GM21825 (cell line): ENCODE results near the gene YLPM1.
A peak's percentile ranks its signal among the peaks of the same experiment; 100 is the strongest.

Experiments
- ATAC-seq: cut with Tn5 transposase; IDR thresholded peaks from one replicate; pipeline ENCODE4 v1.9.1; 2021; ENCODE audit warnings: mild to moderate bottlenecking, moderate library complexity; ENCODE audit not compliant: unreplicated experiment

YLPM1 gene

DNA sequence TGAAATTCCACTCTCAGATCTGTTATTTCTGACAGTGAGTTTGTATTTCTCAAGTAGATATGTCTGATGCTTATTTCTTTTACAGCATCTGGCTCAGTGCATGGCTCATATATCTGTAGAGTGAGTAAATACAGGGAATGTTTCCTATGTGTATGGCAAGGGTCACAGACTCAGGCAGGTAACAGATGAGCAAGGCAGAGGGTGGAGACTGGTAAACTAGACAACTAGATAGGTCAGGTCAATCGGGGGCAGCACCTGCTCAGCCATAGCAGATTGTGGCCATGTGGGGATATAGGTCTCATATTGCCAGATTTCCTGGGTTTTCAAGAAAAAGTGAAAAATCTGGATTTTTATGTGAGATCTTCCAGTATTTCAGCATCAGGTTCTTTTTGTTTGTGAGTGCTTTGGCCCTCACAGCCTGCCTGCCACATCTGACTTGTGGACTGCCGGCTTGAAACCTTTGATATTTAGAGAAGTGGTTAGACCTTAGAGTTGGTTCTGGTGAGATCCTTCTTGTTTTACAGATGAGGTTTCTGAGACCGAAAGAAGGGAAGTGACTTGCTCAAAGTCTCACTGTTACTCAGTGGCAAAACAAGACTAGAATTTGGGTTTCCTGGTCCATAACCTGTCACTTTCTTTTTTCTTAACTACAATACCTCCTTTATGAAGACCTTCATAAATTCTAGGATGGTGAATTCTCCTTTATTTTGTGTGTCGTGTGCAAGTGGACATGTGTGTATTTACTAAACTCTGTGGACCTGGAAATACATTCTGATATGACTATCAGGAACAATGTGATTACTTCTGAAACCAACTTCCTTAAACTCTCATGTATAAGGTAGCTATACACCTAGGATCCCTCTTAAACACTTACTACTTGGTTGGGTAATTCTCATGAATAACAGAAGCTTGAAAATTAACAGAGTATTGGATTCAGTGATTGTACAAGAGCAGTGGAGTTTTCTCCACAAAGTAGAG lies 78.4 kb downstream of the YLPM1 start:
- ATAC-seq: peak; percentile 73

DNA sequence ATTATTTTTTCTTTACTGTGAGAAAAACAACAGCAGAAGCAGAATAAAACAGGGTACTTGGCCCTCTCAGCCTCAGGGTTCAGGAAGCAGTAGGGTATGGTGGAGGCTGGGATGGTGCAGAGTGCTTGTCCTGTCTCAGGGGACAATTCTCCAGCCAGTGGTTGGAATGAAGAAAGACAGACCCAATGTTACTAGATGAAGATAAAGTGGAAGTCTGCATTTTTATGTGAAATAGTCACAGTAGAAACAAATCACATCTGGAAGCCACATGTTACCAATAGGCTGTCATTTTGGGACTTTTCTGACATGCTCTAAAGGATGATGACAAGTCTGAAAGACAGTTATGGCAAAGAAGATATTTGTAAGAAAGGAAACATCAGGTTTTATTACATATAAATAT lies 80.5 kb downstream of the YLPM1 start:
- no peak for ATAC-seq

- ATAC-seq: no peak
Observed at GRCh38 chr14:74846168-74846567, 83.1 kb downstream of the YLPM1 start.

DNA sequence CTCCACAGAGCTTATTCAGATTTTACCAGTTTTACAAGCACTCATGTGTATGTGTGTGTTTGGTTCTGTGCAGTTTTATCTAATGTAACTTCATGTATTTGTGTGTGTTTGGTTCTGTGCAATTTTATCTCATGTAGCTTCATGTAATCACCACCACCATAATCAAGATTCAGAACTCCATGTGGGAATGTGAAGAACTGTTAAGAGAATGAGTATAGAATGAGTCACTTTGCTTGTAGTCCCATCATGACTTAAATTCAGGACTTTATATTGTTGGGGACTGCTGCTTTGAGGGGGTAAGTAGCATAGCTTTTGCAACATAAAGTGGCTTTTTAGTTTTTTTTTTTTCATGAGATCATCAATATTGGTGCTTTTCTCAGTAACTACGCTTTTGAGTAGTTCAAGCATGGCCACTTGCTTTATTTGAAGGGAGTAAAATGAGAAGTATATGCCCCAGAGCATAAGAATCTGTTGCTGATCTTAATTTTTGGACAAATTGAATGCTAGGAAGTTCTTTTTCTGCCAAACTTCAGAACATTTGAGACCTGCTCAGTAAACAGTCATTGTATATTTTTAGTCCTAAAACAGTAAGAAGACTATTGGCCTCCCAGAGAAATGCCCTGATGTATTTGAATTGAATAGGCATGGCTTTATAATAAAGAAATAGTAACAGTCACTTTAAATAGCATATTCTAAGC lies 84.0 kb downstream of the YLPM1 start:
- ATAC-seq: no peak

DNA sequence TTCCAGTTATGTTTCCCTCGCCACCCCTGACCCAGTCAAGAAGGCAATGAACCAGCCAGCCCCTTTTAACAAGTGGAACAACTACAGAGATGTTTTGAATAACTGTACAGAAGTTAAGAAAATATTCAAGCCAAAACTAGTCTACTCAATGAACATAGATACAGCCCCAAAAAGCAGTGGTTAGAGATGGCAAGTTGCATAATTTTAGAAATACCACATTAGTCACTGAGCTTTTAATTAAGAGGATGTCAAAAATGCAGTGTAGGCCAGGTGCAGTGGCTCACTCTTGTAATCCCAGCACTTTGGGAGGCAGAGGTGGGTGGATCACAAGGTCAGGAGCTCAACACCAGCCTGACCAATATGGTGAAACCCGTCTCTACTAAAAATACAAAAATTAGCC lies 85.7 kb downstream of the YLPM1 start:
- no peak for ATAC-seq

- ATAC-seq: no peak
Observed at GRCh38 chr14:74852922-74853530, 89.9 kb downstream of the YLPM1 start.

- ATAC-seq: no peak
Observed at GRCh38 chr14:74853581-74853980, 90.5 kb downstream of the YLPM1 start.

DNA sequence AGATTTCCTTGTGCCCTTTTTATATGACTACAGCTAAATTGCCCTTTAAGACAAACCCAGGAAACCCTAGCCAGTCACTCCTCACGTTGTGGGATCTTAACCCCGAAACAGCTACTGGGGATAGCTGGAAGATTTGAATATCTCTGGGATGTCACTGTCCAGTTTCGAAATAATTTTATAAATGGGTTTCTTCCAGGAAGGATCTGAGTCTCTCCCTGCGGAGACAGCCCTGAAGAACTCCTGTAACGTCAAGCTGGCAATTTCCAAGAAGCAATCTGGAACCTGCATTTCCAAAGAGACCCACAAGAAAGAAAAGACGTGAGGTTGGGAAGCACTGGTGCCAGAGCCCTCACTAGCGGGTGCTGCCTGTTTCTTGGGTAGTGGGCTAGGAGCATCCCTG lies 91.9 kb downstream of the YLPM1 start:
- no peak for ATAC-seq

DNA sequence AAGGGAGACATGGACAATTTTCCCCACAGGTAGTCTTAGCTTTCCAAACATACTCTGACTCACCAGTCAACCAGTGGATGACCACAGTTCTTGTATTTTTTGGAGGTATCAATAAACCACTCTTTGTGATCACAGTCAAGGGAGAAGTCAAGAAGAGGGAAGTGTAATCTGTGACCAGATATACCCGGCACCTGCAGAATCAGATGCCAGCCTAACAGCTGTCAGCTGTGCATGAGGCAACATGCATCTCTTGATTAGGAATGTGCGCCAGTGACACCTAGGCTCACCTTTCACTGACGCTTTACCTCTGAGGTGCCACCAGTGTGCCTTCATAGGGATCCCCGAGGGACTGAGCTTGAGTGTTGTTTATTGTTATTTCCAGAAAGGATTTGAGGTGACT lies 92.8 kb downstream of the YLPM1 start:
- no peak for ATAC-seq

GRCh38 chr14:74856366-74856765 lies 93.2 kb downstream of the YLPM1 start:
- ATAC-seq: no peak

DNA sequence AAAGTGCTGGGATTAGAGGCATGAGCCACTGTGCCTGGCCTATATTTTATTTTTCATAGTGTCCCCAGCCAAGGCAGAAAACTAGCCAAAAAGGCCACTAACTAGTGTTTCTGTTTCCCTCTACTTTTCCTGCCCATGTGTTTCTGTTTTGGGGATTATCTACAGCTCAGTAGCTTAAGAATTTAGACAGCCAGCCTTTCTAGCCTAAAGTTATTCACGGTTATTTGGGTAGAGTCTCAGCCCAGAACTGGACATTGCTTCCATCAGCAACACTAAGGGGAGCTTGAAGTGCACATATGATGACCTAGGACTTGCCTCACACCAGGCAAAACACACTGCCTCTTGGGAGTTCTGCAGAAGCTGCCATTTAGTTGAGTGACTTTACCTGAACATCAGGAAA lies 94.9 kb downstream of the YLPM1 start:
- no peak for ATAC-seq

DNA sequence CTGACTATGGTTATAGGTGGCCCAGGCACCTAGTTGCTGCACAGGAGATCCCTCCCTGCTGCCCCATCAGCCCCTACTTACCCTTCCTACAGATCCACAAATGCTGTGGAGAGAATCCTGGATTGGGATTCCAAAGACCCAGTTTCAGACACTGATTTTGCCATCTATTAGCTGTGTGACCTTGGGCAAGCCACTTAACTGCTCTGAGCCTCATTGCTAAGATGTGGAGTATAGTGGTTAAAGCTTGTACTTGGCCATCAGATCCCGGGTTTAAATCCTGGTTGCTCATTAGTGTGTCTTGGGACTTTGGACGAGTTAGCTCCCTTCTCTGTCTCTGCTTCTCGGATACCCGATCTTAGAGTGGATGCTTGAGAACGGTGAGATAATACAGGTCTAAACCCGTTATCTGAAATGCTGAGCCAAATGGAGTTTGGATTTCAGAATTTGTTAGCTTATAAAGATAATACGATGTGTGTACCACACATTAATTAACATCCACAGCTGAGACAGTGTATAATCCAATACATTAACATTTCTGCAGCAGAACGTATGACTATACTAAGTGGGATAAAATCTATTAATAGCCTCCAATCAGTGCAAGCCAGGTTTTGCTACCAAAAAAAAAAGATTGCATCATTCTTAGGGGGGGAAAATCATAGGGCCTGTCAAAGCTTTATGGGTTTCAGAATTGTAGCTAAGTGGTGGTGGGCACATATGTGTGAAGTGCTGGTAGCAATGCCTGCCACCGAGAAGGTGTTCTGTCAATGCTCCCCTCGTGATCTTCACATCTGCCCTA lies 96.8 kb downstream of the YLPM1 start:
- ATAC-seq: no peak

- ATAC-seq: peak; percentile 69
Observed at GRCh38 chr14:74860899-74861733, 98.0 kb downstream of the YLPM1 start.

DNA sequence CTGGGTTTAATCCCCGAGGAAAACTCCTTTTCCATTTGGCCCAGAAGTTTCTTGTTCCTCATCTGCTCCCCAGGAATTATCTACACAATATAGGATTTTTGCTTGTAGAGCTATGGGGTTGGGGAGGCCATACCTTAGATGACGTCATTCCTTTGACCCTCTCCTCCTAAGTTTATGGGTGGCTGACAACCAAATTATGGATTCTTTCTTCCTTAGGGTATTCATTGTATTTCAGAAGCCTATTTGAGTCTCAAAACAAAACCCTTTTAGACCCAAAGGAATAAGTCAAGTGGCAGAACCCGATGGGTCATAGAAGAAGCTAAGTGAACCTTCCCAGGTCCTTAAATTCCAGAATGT lies 98.6 kb downstream of the YLPM1 start:
- ATAC-seq: no peak

DNA sequence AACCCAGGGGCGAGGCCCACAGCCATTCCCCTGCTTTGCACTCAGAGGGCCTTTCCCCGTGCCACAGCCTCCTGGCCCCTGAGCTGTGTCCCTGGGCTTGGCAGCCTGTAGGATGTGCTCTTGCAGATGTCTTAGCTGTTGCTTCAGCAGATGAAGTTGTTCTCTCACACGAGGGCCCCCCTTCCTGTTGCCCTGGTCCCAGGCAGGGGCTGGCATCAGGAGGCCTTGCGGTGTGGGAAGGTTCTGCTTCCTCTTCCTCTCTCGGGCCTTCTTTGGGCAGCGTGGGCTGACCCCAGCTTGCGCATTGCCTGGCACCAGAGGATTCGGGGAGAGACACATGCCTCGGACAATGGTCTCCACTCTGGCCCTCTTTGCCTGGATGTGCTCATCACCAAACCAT lies 100.2 kb downstream of the YLPM1 start:
- ATAC-seq: no peak

DNA sequence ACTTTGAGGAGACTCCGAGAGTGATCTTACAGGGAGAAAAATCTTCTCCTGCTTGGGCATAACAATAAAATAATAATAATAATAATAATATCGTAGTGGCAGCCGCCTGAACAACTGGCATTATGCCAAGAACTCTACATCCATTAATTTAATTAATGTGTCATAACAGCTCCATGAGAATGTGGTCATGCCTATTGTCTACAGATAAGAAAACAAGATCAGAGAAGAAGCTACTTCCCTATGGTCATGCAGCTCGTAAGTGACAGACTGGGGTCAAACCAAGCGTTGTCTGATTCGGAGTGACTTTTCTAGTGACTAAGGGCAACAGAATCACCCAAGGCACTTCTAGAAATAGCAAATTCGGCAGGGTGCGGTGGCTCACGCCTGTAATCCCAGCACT lies 101.1 kb downstream of the YLPM1 start:
- no peak for ATAC-seq

DNA sequence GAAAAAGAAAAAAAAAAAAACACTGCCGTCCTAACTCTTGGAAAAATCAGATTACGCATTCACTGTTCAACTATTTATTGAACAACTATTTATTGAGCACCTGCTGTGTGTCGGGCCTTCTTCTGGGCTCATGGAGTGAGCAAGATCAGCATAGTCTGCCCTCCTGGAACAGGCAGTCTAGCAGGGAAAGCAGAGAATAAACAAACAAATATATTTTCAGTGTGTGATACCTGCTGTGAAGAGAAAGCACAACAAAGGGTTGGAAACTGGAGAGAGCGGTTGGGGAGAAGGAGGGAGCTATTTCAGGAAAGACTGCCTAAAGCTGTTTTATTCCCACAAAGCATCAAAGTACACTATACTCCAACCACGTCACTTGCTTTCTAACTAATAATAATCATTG lies 102.0 kb downstream of the YLPM1 start:
- no peak for ATAC-seq

DNA sequence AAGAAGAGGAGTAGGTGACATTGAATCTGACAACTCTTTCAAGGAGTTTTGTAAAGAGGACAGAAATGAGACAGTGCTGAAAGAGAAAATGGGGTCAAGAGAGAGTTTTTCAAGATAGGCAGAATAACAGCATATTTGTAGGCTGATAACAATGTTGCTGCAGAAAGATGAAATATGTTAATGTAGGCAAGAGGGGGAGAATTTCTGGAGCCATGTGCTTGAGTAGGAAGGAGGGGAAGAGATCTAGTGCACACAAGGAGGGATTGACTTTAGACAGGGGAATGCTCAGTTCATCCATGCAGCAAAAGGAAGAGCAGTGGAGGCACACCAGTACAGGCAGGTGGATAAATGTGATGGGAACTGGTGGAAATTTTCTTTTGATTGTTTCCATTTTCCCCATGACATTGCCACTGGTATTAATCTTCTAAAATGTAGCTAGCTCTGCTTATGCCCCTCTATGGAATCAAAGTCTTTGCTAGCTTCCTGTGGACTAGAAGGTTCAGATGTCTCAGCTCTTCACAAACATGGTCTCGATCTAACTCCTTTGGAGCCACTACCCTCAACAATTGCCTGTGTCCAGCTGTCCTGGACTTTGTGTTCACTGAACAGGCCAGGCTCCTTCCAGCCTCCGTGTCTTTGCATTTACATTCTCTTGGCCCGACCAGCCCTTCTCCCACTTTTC lies 103.7 kb downstream of the YLPM1 start:
- ATAC-seq: no peak

GRCh38 chr14:74867673-74868072 lies 104.6 kb downstream of the YLPM1 start:
- no peak for ATAC-seq

DNA sequence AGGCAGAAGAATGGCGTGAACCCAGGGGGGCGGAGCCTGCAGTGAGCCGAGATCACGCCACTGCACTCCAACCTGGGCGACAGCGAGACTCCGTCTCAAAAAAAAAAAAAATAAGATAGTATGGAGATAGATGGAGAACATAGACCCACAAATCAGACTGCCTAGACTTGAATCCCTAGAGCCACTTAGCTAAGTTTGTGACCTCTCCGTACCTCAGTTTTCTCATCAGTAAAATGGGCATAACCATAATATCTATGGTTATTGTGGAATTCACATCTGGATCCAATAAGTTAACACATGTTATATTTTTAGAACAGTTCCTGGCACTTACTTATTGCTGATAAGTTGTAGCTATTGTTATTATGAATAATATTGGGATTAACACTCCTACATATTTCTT lies 105.6 kb downstream of the YLPM1 start:
- ATAC-seq: no peak
